Breast epithelium (tissue), 3 donors: ENCODE measurements around the gene KRT76.

Experiments used
- CTCF ChIP-seq, 3 donors: fragments of 450-650 bp; IDR thresholded peaks; one replicate each; pipeline ENCODE4 v1.5.1; 2016 to 2017; ENCODE audit warnings: antibody characterized with exemption in 3 of 3, mild to moderate bottlenecking in 3 of 3, moderate library complexity in 3 of 3
- POLR2AphosphoS5 ChIP-seq, 3 donors: sonication (generic); formaldehyde crosslinking; IDR thresholded peaks; one replicate each; pipeline ENCODE4 v1.6.1; 2017; ENCODE audit warnings: antibody characterized with exemption in 3 of 3

GRCh38 chr12:52787324-52788191 is 10.4 kb upstream of the KRT76 start:
- TF ChIP-seq POLR2AphosphoS5 (IDR thresholded peaks at IDR 0.05) (no peak), CTCF (IDR thresholded peaks at IDR 0.05) (no peak)
